SU-DHL-6 (cell line): ENCODE data around the gene ZNF438.

ENCODE experiments used
- CTCF ChIP-seq: fragments of 200-600 bp; sonication (generic); IDR thresholded peaks from one replicate; pipeline ENCODE4 v1.5.1; 2017; ENCODE audit warnings: antibody characterized with exemption, mild to moderate bottlenecking, low read length, moderate library complexity; ENCODE audit not compliant: insufficient read depth, poor library complexity, severe bottlenecking
- EZH2phosphoT487 ChIP-seq: fragments of 200-600 bp; sonication (generic), shearing (Covaris generic); conservative IDR thresholded peaks from 2 replicates; pipeline ENCODE4 v1.6.1; 2018; ENCODE audit warnings: mild to moderate bottlenecking, antibody characterized with exemption, low read length, moderate library complexity, mixed read lengths

DNA sequence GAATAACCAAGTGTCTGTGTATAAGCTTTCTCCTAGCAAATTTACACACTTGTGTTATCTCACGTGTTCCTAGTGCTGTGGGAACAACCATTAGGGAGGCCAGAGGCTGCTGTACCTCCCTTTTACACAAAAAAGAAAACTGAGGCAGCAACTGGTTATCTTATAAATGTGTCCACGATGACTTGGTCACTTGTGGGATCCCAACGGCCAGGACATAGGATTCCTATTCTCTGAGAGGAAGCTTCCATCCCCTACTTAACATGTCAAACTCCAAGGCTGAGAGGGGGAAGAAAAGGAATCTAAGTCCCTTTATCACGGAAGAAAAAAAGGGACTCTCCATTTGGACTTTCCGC lies 484 bp downstream of the ZNF438 start:
- TF ChIP-seq EZH2phosphoT487 (no peak), CTCF (no peak)
